ENCODE results near the gene RCSD1. TPM values are rescaled to one million over a fixed set of nuclear protein-coding genes. Genes with fewer than 3 reads are reported as not detected.

Gene RCSD1
- total and polyA plus RNA-seq, 2 donors (not counting 3 experiments of a cell fraction or from before 2014, with no cell fraction given) = 0.08 to 1.00 TPM

DNA sequence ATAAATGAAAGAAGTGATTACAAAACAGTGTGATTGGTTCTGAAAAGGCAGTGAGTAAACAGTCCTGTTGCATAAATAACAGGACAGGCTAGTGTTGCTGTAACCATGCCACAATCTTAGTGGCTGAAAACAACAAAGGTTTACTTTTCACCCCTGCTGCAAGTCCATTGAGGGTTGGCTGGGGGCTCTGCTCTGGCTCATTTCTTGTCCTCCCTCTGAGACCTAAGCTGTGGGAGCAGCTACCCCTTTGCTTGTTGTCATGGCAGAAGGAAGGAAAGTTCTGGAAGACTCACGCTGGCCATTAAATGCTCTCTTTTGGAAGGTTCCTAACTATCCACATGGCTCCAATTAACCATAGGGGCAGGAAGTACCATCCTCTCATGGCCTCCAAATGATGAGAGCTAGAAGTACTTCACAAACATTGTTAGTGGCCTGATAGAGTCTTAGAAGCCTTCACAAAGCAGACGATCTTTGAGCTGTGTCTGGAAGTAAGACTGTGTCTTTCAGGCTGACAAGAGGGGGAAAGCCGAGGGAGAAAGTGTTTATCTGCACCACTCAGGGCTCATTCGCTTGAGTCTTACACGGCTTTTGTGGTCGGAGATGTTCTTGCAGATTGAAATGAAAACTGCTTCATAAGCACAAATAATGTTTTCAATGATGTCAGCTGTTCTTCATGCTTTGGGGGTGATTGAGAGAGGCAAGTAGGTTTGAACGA, 11.9 kb downstream of the RCSD1 start:
- no peak overlapping the region for H3K4me2 ChIP-seq (ENCODE audit: insufficient read depth, low read length)
- no peaks in the 10 kb centered on the region for H3K9me1 ChIP-seq (replicated peaks; ENCODE audit: control insufficient read depth, extremely low read depth, insufficient read depth, low read length)
- H3K9ac ChIP-seq (replicated peaks; ENCODE audit: extremely low read depth, insufficient read depth, low read length) = no peak overlapping the region
- no peaks in the 10 kb centered on the region for H3K9me3 ChIP-seq (replicated peaks; ENCODE audit: control insufficient read depth, insufficient read depth, low read length)
- DNase-seq (ENCODE audit: low read depth, low spot score) (no peak), FAIRE-seq (no peak)
- dilution Hi-C loops (cut with MboI; ENCODE audit: extremely low pct_ligation_motif_present, low sequenced_read_pairs) = no loop called here
- no peaks in the 10 kb centered on the region for H4K20me1 ChIP-seq (replicated peaks; ENCODE audit: control insufficient read depth, extremely low read depth, insufficient read depth, low read length)
- H2AFZ ChIP-seq (ENCODE audit: low read depth, low read length) = no peak overlapping the region
- no peaks in the 10 kb centered on the region for H3K27me3 ChIP-seq (ENCODE audit: control insufficient read depth in 2 of 2, insufficient read depth in 2 of 2, low read length in 2 of 2)
- intact Hi-C loops (cut with micrococcal nuclease) = no loop called here
- ChIA-PET POLR2A (no interaction called here), CTCF (no interaction called here)
- BruUV-seq (replicated peaks) = no TSS peak
- TF ChIP-seq MYC (IDR thresholded peaks at IDR 0.05; ENCODE audit: low read depth, low read length) (no peak), POLR2A (IDR thresholded peaks at IDR 0.05; ENCODE audit: low read depth, low read length) (no peak), FOS (IDR thresholded peaks at IDR 0.05; ENCODE audit: borderline replicate concordance, insufficient read depth, low read length) (no peak), GATA2 (IDR thresholded peaks at IDR 0.05; ENCODE audit: insufficient read depth, insufficient read length, low read depth, low read length) (no peak), POLR2AphosphoS5 (IDR thresholded peaks at IDR 0.05; ENCODE audit: insufficient read depth, low read depth, low read length) (no peak), JUN (IDR thresholded peaks at IDR 0.05; ENCODE audit: borderline replicate concordance, insufficient read depth, insufficient read length, low read depth) (no peak), EZH2 (IDR thresholded peaks at IDR 0.05; ENCODE audit: borderline replicate concordance, low read depth, low read length, severe bottlenecking) (no peak)
- TF ChIP-seq, protein P1, sequence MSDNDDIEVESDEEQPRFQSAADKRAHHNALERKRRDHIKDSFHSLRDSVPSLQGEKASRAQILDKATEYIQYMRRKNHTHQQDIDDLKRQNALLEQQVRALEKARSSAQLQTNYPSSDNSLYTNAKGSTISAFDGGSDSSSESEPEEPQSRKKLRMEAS (IDR thresholded peaks at IDR 0.05; ENCODE audit: insufficient read depth, insufficient read length) = no peak
- TF ChIP-seq, protein P2, sequence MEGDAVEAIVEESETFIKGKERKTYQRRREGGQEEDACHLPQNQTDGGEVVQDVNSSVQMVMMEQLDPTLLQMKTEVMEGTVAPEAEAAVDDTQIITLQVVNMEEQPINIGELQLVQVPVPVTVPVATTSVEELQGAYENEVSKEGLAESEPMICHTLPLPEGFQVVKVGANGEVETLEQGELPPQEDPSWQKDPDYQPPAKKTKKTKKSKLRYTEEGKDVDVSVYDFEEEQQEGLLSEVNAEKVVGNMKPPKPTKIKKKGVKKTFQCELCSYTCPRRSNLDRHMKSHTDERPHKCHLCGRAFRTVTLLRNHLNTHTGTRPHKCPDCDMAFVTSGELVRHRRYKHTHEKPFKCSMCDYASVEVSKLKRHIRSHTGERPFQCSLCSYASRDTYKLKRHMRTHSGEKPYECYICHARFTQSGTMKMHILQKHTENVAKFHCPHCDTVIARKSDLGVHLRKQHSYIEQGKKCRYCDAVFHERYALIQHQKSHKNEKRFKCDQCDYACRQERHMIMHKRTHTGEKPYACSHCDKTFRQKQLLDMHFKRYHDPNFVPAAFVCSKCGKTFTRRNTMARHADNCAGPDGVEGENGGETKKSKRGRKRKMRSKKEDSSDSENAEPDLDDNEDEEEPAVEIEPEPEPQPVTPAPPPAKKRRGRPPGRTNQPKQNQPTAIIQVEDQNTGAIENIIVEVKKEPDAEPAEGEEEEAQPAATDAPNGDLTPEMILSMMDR (IDR thresholded peaks at IDR 0.05; ENCODE audit: extremely low read depth in 1 of 2, insufficient read depth in 1 of 2, low read depth in 1 of 2, low read length in 2 of 2) = no peak
- no peaks in the 10 kb centered on the region for H3K79me2 ChIP-seq (ENCODE audit: control insufficient read depth, insufficient read depth, low read length)
- no peak overlapping the region for H3K27ac ChIP-seq (ENCODE audit: insufficient read depth, low read depth, low read length)
- no peak overlapping the region for H3K4me3 ChIP-seq (replicated peaks in 1 of 3; ENCODE audit: insufficient read depth in 1 of 3, low read depth in 1 of 3, low read length in 3 of 3)
- no peaks in the 10 kb centered on the region for H3K36me3 ChIP-seq (ENCODE audit: control insufficient read depth in 2 of 2, extremely low read depth in 1 of 2, insufficient read depth in 2 of 2, low read length in 2 of 2)
- no peaks in the 10 kb centered on the region for H3K4me1 ChIP-seq (ENCODE audit: control insufficient read depth, extremely low read depth, insufficient read depth, low read length)
